ENCODE data around the gene TECRL.

DNA sequence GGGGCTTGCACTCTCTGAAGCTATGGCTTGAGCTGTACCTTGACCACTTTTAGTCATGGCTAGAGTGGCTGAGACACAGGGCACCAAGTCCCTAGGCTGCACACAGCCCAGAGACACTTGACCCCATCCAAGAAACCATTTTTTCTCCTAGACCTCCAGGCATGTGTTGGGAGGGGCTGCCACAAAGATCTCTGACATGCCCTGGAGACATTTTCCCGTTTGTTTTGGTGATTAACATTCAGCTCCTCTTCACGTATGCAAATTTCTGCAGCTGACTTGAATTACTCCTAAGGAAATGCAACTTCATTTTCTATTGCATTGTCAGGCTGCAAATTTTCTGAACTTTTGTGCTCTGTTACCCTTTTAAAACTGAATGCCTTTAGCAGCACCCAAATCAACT, 142.6 kb downstream of the TECRL start:
- TF ChIP-seq, protein P1, sequence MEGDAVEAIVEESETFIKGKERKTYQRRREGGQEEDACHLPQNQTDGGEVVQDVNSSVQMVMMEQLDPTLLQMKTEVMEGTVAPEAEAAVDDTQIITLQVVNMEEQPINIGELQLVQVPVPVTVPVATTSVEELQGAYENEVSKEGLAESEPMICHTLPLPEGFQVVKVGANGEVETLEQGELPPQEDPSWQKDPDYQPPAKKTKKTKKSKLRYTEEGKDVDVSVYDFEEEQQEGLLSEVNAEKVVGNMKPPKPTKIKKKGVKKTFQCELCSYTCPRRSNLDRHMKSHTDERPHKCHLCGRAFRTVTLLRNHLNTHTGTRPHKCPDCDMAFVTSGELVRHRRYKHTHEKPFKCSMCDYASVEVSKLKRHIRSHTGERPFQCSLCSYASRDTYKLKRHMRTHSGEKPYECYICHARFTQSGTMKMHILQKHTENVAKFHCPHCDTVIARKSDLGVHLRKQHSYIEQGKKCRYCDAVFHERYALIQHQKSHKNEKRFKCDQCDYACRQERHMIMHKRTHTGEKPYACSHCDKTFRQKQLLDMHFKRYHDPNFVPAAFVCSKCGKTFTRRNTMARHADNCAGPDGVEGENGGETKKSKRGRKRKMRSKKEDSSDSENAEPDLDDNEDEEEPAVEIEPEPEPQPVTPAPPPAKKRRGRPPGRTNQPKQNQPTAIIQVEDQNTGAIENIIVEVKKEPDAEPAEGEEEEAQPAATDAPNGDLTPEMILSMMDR (IDR thresholded peaks at IDR 0.05 in 8 of 11, conservative IDR thresholded peaks at IDR 0.05 in 3 of 11) = no peak
- no peak for TF ChIP-seq POLR2AphosphoS5 (IDR thresholded peaks at IDR 0.05)

All from spleen (tissue), 7 donors.